GM18498 (cell line): Measurements from ENCODE around the gene TMEM44.
"Not testable (repeated sequence)": the region's sequence is repeated elsewhere in the genome, so short reads cannot be mapped to it uniquely, and the experiment has no call there.

Source experiments
- ATAC-seq: cut with Tn5 transposase; IDR thresholded peaks from one replicate; pipeline ENCODE4 v1.9.1; 2021; ENCODE audit warnings: mild to moderate bottlenecking, moderate library complexity; ENCODE audit not compliant: unreplicated experiment

Gene TMEM44

GRCh38 chr3:194642769-194643168, 9.6 kb upstream of the TMEM44 start:
- ATAC-seq = no peak

- ATAC-seq = no peak
Observed at GRCh38 chr3:194640829-194641228, 7.6 kb upstream of the TMEM44 start.

GRCh38 chr3:194638991-194639605, 5.9 kb upstream of the TMEM44 start:
- no peak for ATAC-seq

- no peak for ATAC-seq
Observed at GRCh38 chr3:194637541-194638400, 4.6 kb upstream of the TMEM44 start.

- ATAC-seq = no peak
Observed at GRCh38 chr3:194637066-194637465, 3.8 kb upstream of the TMEM44 start.

- peak; percentile 59 for ATAC-seq
Observed at GRCh38 chr3:194632809-194633348, 340 bp downstream of the TMEM44 start.

GRCh38 chr3:194632226-194632808, 902 bp downstream of the TMEM44 start:
- ATAC-seq = no peak

- no peak for ATAC-seq
Observed at GRCh38 chr3:194631696-194632095, 1.5 kb downstream of the TMEM44 start.

- ATAC-seq = not testable (repeated sequence)
Observed at GRCh38 chr3:194630681-194631080, 2.5 kb downstream of the TMEM44 start.

GRCh38 chr3:194624956-194625355, 8.3 kb downstream of the TMEM44 start:
- ATAC-seq = no peak

- ATAC-seq = no peak
Observed at GRCh38 chr3:194623449-194624290, 9.5 kb downstream of the TMEM44 start.

- no peak for ATAC-seq
Observed at GRCh38 chr3:194622621-194623340, 10.4 kb downstream of the TMEM44 start.

- ATAC-seq = no peak
Observed at GRCh38 chr3:194621947-194622346, 11.3 kb downstream of the TMEM44 start.

GRCh38 chr3:194620196-194620595, 13.0 kb downstream of the TMEM44 start:
- no peak for ATAC-seq

- no peak for ATAC-seq
Observed at GRCh38 chr3:194619741-194620140, 13.5 kb downstream of the TMEM44 start.

- no peak for ATAC-seq
Observed at GRCh38 chr3:194618858-194619608, 14.2 kb downstream of the TMEM44 start.

- no peak for ATAC-seq
Observed at GRCh38 chr3:194617827-194618226, 15.4 kb downstream of the TMEM44 start.

- ATAC-seq = no peak
Observed at GRCh38 chr3:194617143-194617671, 16.0 kb downstream of the TMEM44 start.

GRCh38 chr3:194615226-194615625, 18.0 kb downstream of the TMEM44 start:
- ATAC-seq = no peak
